SK-N-SH (cell line): Measurements from ENCODE around the gene CTCFL. TPM values are rescaled to one million over a fixed set of nuclear protein-coding genes. Genes with fewer than 3 reads are reported as not detected.

Experiments used
- CTCF ChIA-PET: fragments of 300-600, 350-600 bp; formaldehyde crosslinking; extraction: SDS; loops from one replicate; lab custom pipeline; 2021; lab: Yijun Ruan, JAX
- POLR2A ChIA-PET: fragments of 350-600 bp; sonication (Branson Sonifier 250); formaldehyde crosslinking; extraction: SDS; loops from one replicate; lab custom pipeline; 2020; ENCODE audit warnings: antibody characterized with exemption, inconsistent platforms; lab: Yijun Ruan, JAX
- DNase-seq: peaks from one replicate; pipeline ENCODE4 v3.0.0; 2012
- H2AFZ ChIP-seq: fragments of 200-600 bp; sonication (generic); 2 replicates; pipeline ENCODE4 v1.8.1; 2016; ENCODE audit warnings: antibody characterized with exemption, mild to moderate bottlenecking, low read depth
- H3F3A ChIP-seq: fragments of 200-600 bp; sonication (generic); replicated peaks from 2 replicates; pipeline ENCODE3; 2016; ENCODE audit warnings: antibody characterized with exemption, mild to moderate bottlenecking; ENCODE audit not compliant: insufficient read depth
- H3K27ac ChIP-seq, 2 experiments: fragments of 200-500 bp in 1 of 2; fragments of 200-600 bp in 1 of 2; sonication (Bioruptor generic) in 1 of 2; sonication (generic), shearing (Covaris generic) in 1 of 2; 2 replicates each; pipeline versions ENCODE4 v1.5.1 to v1.6.1; 2014 to 2016; ENCODE audit warnings: low read depth in 2 of 2, inconsistent platforms in 1 of 2, low read length in 1 of 2, mild to moderate bottlenecking in 1 of 2, mixed read lengths in 1 of 2
- H3K27me3 ChIP-seq: fragments of 200-600 bp; sonication (generic), shearing (Covaris generic); 2 replicates; pipeline ENCODE4 v1.6.1; 2016; ENCODE audit warnings: mixed run types; ENCODE audit not compliant: insufficient read depth
- H3K36me3 ChIP-seq, 2 experiments: fragments of 200-500 bp in 1 of 2; fragments of 200-600 bp in 1 of 2; sonication (Bioruptor generic) in 1 of 2; sonication (generic) in 1 of 2; replicated peaks in 1 of 2; 2 replicates each; pipeline versions ENCODE3 to v1.5.1; 2014 to 2016; ENCODE audit warnings: low read length in 1 of 2, mild to moderate bottlenecking in 1 of 2; ENCODE audit not compliant: insufficient read depth in 2 of 2, control insufficient read depth in 1 of 2
- H3K4me1 ChIP-seq, 2 experiments: fragments of 200-500 bp in 1 of 2; fragments of 200-600 bp in 1 of 2; sonication (Bioruptor generic) in 1 of 2; sonication (generic), shearing (Covaris generic) in 1 of 2; 2 replicates each; pipeline versions ENCODE4 v1.5.1 to v1.6.1; 2014 to 2016; ENCODE audit warnings: low read depth in 1 of 2, low read length in 1 of 2, mixed run types in 1 of 2; ENCODE audit not compliant: insufficient read depth in 2 of 2, control insufficient read depth in 1 of 2
- H3K4me2 ChIP-seq: fragments of 200-600 bp; sonication (generic), shearing (Covaris generic); 2 replicates; pipeline ENCODE4 v1.6.1; 2017; ENCODE audit warnings: mixed run types
- H3K4me3 ChIP-seq, 2 experiments: fragments of 200-500 bp in 1 of 2; fragments of 200-600 bp in 1 of 2; sonication (Bioruptor generic) in 1 of 2; sonication (generic), shearing (Covaris generic) in 1 of 2; 2 replicates each; pipeline versions ENCODE4 v1.5.1 to v1.8.1; 2014 to 2016; ENCODE audit warnings: low read depth in 2 of 2, inconsistent platforms in 1 of 2, low read length in 1 of 2, mild to moderate bottlenecking in 1 of 2, mixed read lengths in 1 of 2, moderate library complexity in 1 of 2
- H3K79me2 ChIP-seq: fragments of 200-600 bp; sonication (generic); 2 replicates; pipeline ENCODE4 v1.8.1; 2017; ENCODE audit warnings: mild to moderate bottlenecking; ENCODE audit not compliant: insufficient read depth
- H3K9ac ChIP-seq: fragments of 200-600 bp; sonication (generic); 2 replicates; pipeline ENCODE4 v1.6.1; 2017; ENCODE audit warnings: mixed run types
- H3K9me2 ChIP-seq: fragments of 200-600 bp; sonication (generic); 2 replicates; pipeline ENCODE4 v1.6.1; 2017; ENCODE audit warnings: mixed run types
- H3K9me3 ChIP-seq: fragments of 200-600 bp; sonication (generic); 2 replicates; pipeline ENCODE4 v1.6.1; 2017; ENCODE audit warnings: mixed run types, mild to moderate bottlenecking, moderate library complexity
- H4K20me1 ChIP-seq: fragments of 200-600 bp; sonication (generic); 2 replicates; pipeline ENCODE4 v1.6.1; 2017; ENCODE audit warnings: mild to moderate bottlenecking, mixed run types; ENCODE audit not compliant: insufficient read depth
- CHD2 ChIP-seq: fragments of 150-350 bp; IDR thresholded peaks from 2 replicates; pipeline ENCODE4 v1.6.1; 2018; ENCODE audit warnings: low read length; ENCODE audit not compliant: partially characterized antibody
- ELF1 ChIP-seq: IDR thresholded peaks from 2 replicates; pipeline ENCODE4 v1.4.0; 2012
- EP300 ChIP-seq, 2 experiments: IDR thresholded peaks; 2 replicates each; pipeline versions ENCODE4 v1.4.0 to v1.6.1; 2012; ENCODE audit warnings: borderline replicate concordance in 1 of 2, low read depth in 1 of 2, low read length in 1 of 2
- FOSL2 ChIP-seq: IDR thresholded peaks from 2 replicates; pipeline ENCODE4 v1.4.0; 2012; ENCODE audit warnings: low read depth, mild to moderate bottlenecking, moderate library complexity, borderline replicate concordance
- GABPA ChIP-seq: IDR thresholded peaks from 2 replicates; pipeline ENCODE4 v1.4.0; 2012; ENCODE audit warnings: low read depth, mild to moderate bottlenecking
- GATA2 ChIP-seq: sonication (generic); formaldehyde crosslinking; IDR thresholded peaks from 2 replicates; pipeline ENCODE4 v1.5.0; 2020; ENCODE audit warnings: mild to moderate bottlenecking, missing genetic modification reagents
- MEF2A ChIP-seq: IDR thresholded peaks from 2 replicates; pipeline ENCODE4 v1.4.0; 2012; ENCODE audit warnings: low read depth, borderline replicate concordance
- MXI1 ChIP-seq: IDR thresholded peaks from 2 replicates; pipeline ENCODE4 v1.6.1; 2012; ENCODE audit warnings: mild to moderate bottlenecking, low read depth, low read length, improper control_type of control experiment
- NFIC ChIP-seq: IDR thresholded peaks from 2 replicates; pipeline ENCODE4 v1.4.0; 2012; ENCODE audit warnings: borderline replicate concordance
- RAD21 ChIP-seq: IDR thresholded peaks from 2 replicates; pipeline ENCODE4 v1.6.1; 2012; ENCODE audit warnings: mild to moderate bottlenecking, low read length
- RCOR1 ChIP-seq: fragments of 150-350 bp; IDR thresholded peaks from 2 replicates; pipeline ENCODE4 v1.6.1; 2017; ENCODE audit warnings: antibody characterized with exemption, low read length
- RFX5 ChIP-seq: IDR thresholded peaks from 2 replicates; pipeline ENCODE4 v1.6.1; 2012; ENCODE audit warnings: mild to moderate bottlenecking, improper control_type of control experiment, low read length
- RXRA ChIP-seq: IDR thresholded peaks from 2 replicates; pipeline ENCODE4 v1.4.0; 2012; ENCODE audit warnings: low read depth, mild to moderate bottlenecking, borderline replicate concordance
- SMC3 ChIP-seq: IDR thresholded peaks from 2 replicates; pipeline ENCODE4 v1.6.1; 2012; ENCODE audit warnings: low read depth, low read length, improper control_type of control experiment
- TEAD4 ChIP-seq: IDR thresholded peaks from 2 replicates; pipeline ENCODE4 v1.4.0; 2012; ENCODE audit warnings: mild to moderate bottlenecking, borderline replicate concordance; ENCODE audit not compliant: insufficient read depth
- YY1 ChIP-seq: IDR thresholded peaks from 2 replicates; pipeline ENCODE4 v1.4.0; 2012; ENCODE audit warnings: low read depth, mild to moderate bottlenecking
- WGBS: methylation state at CpG from one replicate; pipeline ENCODE4 v1.1.6; 2017; ENCODE audit warnings: low lambda C conversion rate; 5-methylcytosine and 5-hydroxymethylcytosine counted together
- polyA plus RNA-seq, 3 experiments: library from polyadenylated mRNA; depleted of rRNA; stranded (reverse); fragments of >200 nt; gene quantifications; 2 replicates each; pipeline ENCODE4 v1.2.3, GENCODE V29; 2012
- TF ChIP-seq, protein P1 (sequence below): IDR thresholded peaks from 2 replicates; pipeline ENCODE4 v1.4.0; 2012; ENCODE audit warnings: low read depth, borderline replicate concordance
- TF ChIP-seq, protein P2 (sequence below): fragments of 150-350 bp; IDR thresholded peaks from 2 replicates; pipeline ENCODE4 v1.6.1; 2017; ENCODE audit warnings: antibody characterized with exemption, low read length, low read depth, borderline replicate concordance
- TF ChIP-seq, protein P3 (sequence below): IDR thresholded peaks from 2 replicates; pipeline ENCODE4 v1.4.0; 2012; ENCODE audit warnings: low read depth, borderline replicate concordance
- TF ChIP-seq, protein P4 (sequence below): fragments of 150-350 bp; IDR thresholded peaks from 2 replicates; pipeline ENCODE4 v1.6.1; 2016; ENCODE audit warnings: mild to moderate bottlenecking, low read depth, low read length
- TF ChIP-seq, protein P5 (sequence below): IDR thresholded peaks from 2 replicates; pipeline ENCODE4 v1.4.0; 2012; ENCODE audit warnings: low read depth

Gene CTCFL
- polyA plus RNA-seq, 1 of the 3 experiments (the other 2 are of a cell fraction): not detected

DNA sequence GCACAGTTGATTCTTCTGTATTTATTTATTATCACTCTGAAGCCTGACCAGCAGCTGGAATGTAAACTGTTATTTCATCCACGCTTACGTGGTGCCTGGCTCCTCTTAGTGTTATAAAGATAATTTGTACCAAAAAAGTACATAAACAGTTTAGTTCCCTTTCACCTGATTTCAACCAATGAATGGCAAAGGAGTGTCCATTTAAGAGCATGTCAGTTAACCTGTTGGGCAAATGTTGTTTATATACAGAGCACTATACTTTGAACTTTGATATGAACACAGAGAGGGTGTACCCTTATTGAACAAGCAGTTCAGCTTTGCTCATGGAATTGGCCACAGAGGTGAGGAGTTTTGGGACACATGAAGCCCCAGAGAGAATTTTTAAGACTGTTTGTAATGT, 7.2 kb upstream of the CTCFL start:
- Histone ChIP-seq H3K9me3 (no peaks in the 10 kb centered on the region), H3K4me1 (no peaks in the 10 kb centered on the region), H3F3A (no peaks in the 10 kb centered on the region), H4K20me1 (no peaks in the 10 kb centered on the region), H3K9ac (no peak overlapping the region), H3K27ac (no peak overlapping the region), H3K27me3 (no peaks in the 10 kb centered on the region), H3K9me2 (no peaks in the 10 kb centered on the region), H2AFZ (no peak overlapping the region), H3K4me3 (no peak overlapping the region), H3K79me2 (no peaks in the 10 kb centered on the region), H3K4me2 (no peak overlapping the region), H3K36me3 (no peaks in the 10 kb centered on the region)
- WGBS: 57% methylated on average over 2 of the region's 2 CpGs
- no peak for DNase-seq
- TF ChIP-seq GABPA (no peak), TEAD4 (no peak), MEF2A (no peak), SMC3 (no peak), CHD2 (no peak), RAD21 (no peak), NFIC (no peak)
- TF ChIP-seq, protein P1, sequence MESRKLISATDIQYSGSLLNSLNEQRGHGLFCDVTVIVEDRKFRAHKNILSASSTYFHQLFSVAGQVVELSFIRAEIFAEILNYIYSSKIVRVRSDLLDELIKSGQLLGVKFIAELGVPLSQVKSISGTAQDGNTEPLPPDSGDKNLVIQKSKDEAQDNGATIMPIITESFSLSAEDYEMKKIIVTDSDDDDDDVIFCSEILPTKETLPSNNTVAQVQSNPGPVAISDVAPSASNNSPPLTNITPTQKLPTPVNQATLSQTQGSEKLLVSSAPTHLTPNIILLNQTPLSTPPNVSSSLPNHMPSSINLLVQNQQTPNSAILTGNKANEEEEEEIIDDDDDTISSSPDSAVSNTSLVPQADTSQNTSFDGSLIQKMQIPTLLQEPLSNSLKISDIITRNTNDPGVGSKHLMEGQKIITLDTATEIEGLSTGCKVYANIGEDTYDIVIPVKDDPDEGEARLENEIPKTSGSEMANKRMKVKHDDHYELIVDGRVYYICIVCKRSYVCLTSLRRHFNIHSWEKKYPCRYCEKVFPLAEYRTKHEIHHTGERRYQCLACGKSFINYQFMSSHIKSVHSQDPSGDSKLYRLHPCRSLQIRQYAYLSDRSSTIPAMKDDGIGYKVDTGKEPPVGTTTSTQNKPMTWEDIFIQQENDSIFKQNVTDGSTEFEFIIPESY: no peak
- CTCF ChIA-PET: interaction anchor here (0.6 to 2.0 kb wide), 4 partner anchors 16 to 1219 kb away, joined by 3 to 4 read pairs (median 3); no protein-coding TSS in a partner anchor
- POLR2A ChIA-PET: no interaction called here

DNA sequence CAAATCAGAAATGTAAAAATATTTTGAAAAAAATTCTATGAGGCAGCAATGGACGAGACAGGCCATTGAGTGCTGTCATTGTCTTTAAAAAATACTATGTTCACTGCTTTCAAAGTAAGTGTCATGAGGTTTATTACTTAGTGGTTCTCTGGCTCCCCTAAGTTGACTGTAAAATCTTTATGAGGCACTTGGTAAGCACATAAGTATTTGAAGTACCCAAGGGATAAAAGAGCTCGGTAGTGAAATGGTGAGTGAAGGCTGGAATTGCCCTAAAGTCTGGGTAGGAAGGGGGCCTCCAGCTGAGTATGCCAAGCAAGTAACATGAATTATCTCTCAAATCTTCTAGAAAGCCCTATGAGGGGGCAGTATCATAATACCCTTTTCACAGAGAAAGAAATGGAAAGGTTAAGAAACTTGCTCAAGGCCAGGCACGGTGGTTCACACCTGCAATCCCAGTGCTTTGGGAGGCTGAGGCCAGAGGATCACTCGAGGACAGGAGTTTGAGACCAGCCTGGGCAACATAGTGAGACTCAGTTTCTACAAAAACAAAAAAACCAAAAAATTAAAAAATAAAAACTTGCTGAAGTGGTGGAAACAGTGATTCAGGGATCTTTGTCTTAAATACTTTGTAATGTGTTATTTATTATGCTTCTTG, 5.5 kb upstream of the CTCFL start:
- Histone ChIP-seq H3K9me2 (no peaks in the 10 kb centered on the region), H3K36me3 (no peaks in the 10 kb centered on the region), H3K9me3 (no peaks in the 10 kb centered on the region), H2AFZ (no peak overlapping the region), H3K79me2 (no peaks in the 10 kb centered on the region), H3K9ac (no peak overlapping the region), H3K4me1 (no peaks in the 10 kb centered on the region), H3F3A (no peaks in the 10 kb centered on the region), H3K27me3 (no peaks in the 10 kb centered on the region), H3K4me2 (no peak overlapping the region), H3K4me3 (no peak overlapping the region), H3K27ac (no peak overlapping the region), H4K20me1 (no peaks in the 10 kb centered on the region)
- CTCF ChIA-PET: interaction anchor here (1.1 to 2.0 kb wide), 2 partner anchors 17 to 36 kb away, joined by 4 read pairs; no protein-coding TSS in a partner anchor
- POLR2A ChIA-PET: no interaction called here
- 35% methylated on average over 4 of the region's 4 CpGs for WGBS
- no peak for DNase-seq
- TF ChIP-seq, protein P2, sequence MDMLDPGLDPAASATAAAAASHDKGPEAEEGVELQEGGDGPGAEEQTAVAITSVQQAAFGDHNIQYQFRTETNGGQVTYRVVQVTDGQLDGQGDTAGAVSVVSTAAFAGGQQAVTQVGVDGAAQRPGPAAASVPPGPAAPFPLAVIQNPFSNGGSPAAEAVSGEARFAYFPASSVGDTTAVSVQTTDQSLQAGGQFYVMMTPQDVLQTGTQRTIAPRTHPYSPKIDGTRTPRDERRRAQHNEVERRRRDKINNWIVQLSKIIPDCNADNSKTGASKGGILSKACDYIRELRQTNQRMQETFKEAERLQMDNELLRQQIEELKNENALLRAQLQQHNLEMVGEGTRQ: no peak
- TF ChIP-seq RXRA (no peak), TEAD4 (no peak), CHD2 (no peak), RFX5 (no peak), FOSL2 (no peak), ELF1 (no peak), RCOR1 (no peak), MXI1 (no peak), EP300 (IDR thresholded peaks at IDR 0.05; ENCODE audit: borderline replicate concordance in 1 of 2, low read depth in 1 of 2, low read length in 1 of 2) (no peak), YY1 (no peak), GATA2 (no peak)
- TF ChIP-seq, protein P3, sequence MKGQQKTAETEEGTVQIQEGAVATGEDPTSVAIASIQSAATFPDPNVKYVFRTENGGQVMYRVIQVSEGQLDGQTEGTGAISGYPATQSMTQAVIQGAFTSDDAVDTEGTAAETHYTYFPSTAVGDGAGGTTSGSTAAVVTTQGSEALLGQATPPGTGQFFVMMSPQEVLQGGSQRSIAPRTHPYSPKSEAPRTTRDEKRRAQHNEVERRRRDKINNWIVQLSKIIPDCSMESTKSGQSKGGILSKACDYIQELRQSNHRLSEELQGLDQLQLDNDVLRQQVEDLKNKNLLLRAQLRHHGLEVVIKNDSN: no peak
- TF ChIP-seq, protein P1: no peak
- TF ChIP-seq, protein P4, sequence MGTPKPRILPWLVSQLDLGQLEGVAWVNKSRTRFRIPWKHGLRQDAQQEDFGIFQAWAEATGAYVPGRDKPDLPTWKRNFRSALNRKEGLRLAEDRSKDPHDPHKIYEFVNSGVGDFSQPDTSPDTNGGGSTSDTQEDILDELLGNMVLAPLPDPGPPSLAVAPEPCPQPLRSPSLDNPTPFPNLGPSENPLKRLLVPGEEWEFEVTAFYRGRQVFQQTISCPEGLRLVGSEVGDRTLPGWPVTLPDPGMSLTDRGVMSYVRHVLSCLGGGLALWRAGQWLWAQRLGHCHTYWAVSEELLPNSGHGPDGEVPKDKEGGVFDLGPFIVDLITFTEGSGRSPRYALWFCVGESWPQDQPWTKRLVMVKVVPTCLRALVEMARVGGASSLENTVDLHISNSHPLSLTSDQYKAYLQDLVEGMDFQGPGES: no peak
- TF ChIP-seq, protein P5, sequence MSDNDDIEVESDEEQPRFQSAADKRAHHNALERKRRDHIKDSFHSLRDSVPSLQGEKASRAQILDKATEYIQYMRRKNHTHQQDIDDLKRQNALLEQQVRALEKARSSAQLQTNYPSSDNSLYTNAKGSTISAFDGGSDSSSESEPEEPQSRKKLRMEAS: no peak
